ENCODE measurements around the gene CORO2B.

The CORO2B gene

GRCh38 chr15:68554721-68555678 lies 23.8 kb upstream of the CORO2B start:
- TF ChIP-seq, protein P1, sequence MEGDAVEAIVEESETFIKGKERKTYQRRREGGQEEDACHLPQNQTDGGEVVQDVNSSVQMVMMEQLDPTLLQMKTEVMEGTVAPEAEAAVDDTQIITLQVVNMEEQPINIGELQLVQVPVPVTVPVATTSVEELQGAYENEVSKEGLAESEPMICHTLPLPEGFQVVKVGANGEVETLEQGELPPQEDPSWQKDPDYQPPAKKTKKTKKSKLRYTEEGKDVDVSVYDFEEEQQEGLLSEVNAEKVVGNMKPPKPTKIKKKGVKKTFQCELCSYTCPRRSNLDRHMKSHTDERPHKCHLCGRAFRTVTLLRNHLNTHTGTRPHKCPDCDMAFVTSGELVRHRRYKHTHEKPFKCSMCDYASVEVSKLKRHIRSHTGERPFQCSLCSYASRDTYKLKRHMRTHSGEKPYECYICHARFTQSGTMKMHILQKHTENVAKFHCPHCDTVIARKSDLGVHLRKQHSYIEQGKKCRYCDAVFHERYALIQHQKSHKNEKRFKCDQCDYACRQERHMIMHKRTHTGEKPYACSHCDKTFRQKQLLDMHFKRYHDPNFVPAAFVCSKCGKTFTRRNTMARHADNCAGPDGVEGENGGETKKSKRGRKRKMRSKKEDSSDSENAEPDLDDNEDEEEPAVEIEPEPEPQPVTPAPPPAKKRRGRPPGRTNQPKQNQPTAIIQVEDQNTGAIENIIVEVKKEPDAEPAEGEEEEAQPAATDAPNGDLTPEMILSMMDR (IDR thresholded peaks at IDR 0.05; ENCODE audit: low read depth, low read length): no peak

DNA sequence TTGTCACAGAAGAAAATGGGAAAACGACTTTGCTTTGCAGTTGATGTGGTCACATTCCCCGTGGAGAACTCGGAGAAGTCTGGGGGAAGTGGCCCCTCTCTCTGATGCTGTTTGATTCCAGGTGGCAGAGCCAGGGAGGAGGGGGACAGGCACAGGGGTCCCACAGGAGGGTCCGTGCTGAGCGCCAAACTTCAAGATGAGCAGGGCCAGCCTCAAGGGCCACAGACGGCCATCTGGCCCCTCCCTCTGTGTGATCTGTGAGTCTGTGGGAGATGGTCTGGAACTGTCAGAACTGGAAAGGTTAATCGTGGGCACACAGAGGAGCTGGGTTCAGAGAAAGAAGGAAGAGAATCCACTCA lies 23.1 kb upstream of the CORO2B start:
- no peak overlapping the region for H3K4me3 ChIP-seq (ENCODE audit: low read depth, low read length)
- TF ChIP-seq, protein P1 (IDR thresholded peaks at IDR 0.05; ENCODE audit: low read depth, low read length): no peak

More at GRCh38 chr15:68554721-68555678, 23.8 kb upstream of the CORO2B start:
- H3K4me3 ChIP-seq (ENCODE audit: low read depth, low read length): no peak overlapping the region

DNA sequence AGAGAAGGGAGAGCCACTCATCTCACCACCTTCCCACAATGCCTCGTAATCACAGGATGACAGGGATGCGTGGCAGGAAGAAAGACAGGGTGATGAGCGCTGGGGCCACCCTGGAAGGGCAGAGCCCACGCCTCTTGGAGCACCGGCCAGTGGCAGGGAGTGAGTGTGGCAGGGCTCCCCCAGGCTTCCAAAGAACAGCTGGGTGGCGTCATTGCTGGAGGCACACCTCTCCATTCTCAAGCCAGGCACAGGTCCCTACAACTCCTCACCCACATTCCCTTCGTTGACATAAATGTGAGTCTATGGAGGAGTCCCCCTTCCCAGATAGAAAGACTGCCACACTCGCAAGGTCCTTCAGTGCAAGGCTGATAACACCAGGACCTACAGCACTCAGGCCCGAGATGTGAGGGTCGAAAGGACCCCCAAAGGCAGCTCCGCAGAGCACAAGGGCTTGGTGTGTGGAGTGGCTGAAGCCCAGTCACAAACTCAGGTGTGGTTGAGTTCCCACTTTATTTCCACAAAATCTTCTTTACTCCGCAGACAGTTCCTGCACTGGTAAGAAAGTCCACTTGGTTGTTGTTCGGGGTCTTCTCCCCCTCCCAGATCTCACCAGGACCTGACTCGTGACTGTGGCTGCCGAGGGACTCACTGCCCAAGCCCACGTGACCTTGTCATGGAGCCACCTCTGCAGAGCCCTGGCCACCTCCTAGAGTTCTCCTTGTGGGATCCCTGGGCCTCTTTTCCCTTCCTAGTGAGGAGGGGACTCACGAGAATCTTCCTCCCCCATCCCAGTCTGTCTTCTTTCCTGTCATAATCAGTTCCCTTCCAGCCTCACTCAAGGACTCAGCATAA lies 22.4 kb upstream of the CORO2B start:
- TF ChIP-seq, protein P1 (IDR thresholded peaks at IDR 0.05; ENCODE audit: low read depth, low read length): no peak

GRCh38 chr15:68557469-68558317 lies 21.1 kb upstream of the CORO2B start:
- no peak overlapping the region for H3K4me3 ChIP-seq (ENCODE audit: low read depth, low read length)
- TF ChIP-seq, protein P1 (IDR thresholded peaks at IDR 0.05; ENCODE audit: low read depth, low read length): no peak

More for the DNA sequence above, 22.4 kb upstream of the CORO2B start:
- H3K4me3 ChIP-seq (ENCODE audit: low read depth, low read length): no peak overlapping the region

DNA sequence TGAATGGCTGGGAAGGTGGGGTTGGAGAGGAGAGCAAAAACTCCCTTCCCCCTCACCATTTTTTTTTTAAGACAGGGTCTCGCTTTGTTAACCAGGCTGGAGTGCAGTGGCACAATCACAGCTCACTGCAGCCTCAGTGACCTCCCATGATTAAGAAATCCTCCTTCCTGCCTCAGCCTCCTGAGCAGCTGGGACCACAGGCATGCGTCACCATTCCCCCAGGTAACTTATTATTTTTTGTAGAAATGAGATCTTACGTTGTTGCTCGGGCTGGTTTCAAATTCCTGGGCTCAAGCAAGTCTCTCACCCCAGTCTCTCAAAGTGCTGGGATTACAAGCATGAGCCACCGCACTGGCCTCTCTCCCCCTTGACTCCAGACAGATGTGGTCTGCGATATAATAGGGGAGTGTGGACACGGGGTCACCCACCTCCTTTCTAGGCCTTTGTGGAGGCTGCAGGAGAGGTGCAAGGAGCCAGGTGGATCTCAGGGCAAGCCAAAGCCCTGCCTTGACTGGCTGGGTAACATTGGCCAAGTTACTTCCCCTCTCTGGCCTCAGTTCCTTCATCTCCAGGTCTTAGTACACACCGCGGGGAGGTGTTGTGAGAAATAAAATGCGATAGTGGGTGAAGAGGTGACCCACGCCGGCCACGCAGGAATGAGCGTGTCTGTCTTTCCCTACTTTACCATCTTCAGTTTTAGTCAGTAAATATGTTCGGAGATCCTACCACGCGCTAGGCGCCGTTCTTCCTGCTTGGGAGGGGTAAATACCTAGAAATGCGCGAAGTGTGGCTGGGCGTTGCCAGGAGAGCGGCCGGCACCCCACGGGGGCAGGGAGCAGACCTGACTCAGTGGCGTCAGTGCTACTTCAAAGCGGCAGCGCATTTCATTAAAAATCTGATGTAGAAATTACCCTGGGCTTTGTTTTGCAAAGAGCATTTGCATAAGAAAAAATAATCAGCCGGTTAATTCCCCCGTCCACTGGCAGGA lies 20.2 kb upstream of the CORO2B start:
- TF ChIP-seq, protein P1 (IDR thresholded peaks at IDR 0.05; ENCODE audit: low read depth, low read length): no peak
- no peak overlapping the region for H3K4me3 ChIP-seq (ENCODE audit: low read depth, low read length)

All from WI38 (cell line).